Endothelial cell (in vitro differentiated cells): ENCODE measurements around the gene MYO1F. TPM values are rescaled to one million over a fixed set of nuclear protein-coding genes. Genes with fewer than 3 reads are reported as not detected.

Source experiments
- DNase-seq: peaks from one replicate; pipeline ENCODE4 v3.0.0; 2021; ENCODE audit warnings: low spot score
- H3K27ac Mint-ChIP-seq: one replicate; pipeline ENCODE4 v1.8.0; 2021; ENCODE audit warnings: mixed read lengths, inconsistent platforms; ENCODE audit not compliant: unreplicated experiment
- H3K27me3 Mint-ChIP-seq: one replicate; pipeline ENCODE4 v1.8.0; 2021; ENCODE audit warnings: mild to moderate bottlenecking, moderate library complexity, mixed read lengths, inconsistent platforms; ENCODE audit not compliant: unreplicated experiment
- H3K36me3 Mint-ChIP-seq: one replicate; pipeline ENCODE4 v1.8.0; 2021; ENCODE audit warnings: mild to moderate bottlenecking, low read depth, mixed read lengths, inconsistent platforms; ENCODE audit not compliant: unreplicated experiment
- H3K4me1 Mint-ChIP-seq: one replicate; pipeline ENCODE4 v1.8.0; 2021; ENCODE audit warnings: mild to moderate bottlenecking, mixed read lengths, inconsistent platforms; ENCODE audit not compliant: unreplicated experiment
- H3K4me3 Mint-ChIP-seq: one replicate; pipeline ENCODE4 v1.8.0; 2021; ENCODE audit warnings: mild to moderate bottlenecking, mixed read lengths, inconsistent platforms; ENCODE audit not compliant: unreplicated experiment
- H3K9me3 Mint-ChIP-seq: one replicate; pipeline ENCODE4 v1.8.0; 2021; ENCODE audit warnings: mixed read lengths, inconsistent platforms; ENCODE audit not compliant: unreplicated experiment
- CTCF ChIP-seq: fragments of 200-600 bp; sonication (generic); IDR thresholded peaks from one replicate; pipeline ENCODE4 v1.5.0; 2021; ENCODE audit warnings: antibody characterized with exemption; ENCODE audit not compliant: unreplicated experiment
- total RNA-seq: library from RNA; stranded (reverse); fragmentation: NEBNext Ultra II Directional; extraction: Animal tissue kit (Norgen Biotek cat#: 25700); gene quantifications from one replicate; pipeline ENCODE4 v1.2.1, GENCODE V29; 2021; ENCODE audit not compliant: unreplicated experiment

The MYO1F gene
- total RNA-seq, 1 donor from 2014 or later = 3.2 TPM

GRCh38 chr19:8531470-8531869 lies 45.8 kb downstream of the MYO1F start:
- no peak overlapping the region for H3K4me3 Mint-ChIP-seq
- no peak overlapping the region for H3K27ac Mint-ChIP-seq
- H3K36me3 Mint-ChIP-seq = peaks cover 18% of the 10 kb centered on the region

GRCh38 chr19:8530061-8530679 lies 47.1 kb downstream of the MYO1F start:
- peaks cover 18% of the 10 kb centered on the region for H3K36me3 Mint-ChIP-seq
- H3K4me3 Mint-ChIP-seq = no peak overlapping the region
- peaks cover 7% of the 10 kb centered on the region for H3K4me1 Mint-ChIP-seq
- TF ChIP-seq CTCF = no peak
- DNase-seq = no peak
- no peak overlapping the region for H3K27ac Mint-ChIP-seq
- H3K9me3 Mint-ChIP-seq = no peaks in the 10 kb centered on the region
- peaks cover 6% of the 10 kb centered on the region for H3K27me3 Mint-ChIP-seq

More at GRCh38 chr19:8531470-8531869, 45.8 kb downstream of the MYO1F start:
- no peak for TF ChIP-seq CTCF
- Mint-ChIP-seq H3K4me1 (peaks cover 7% of the 10 kb centered on the region), H3K27me3 (peaks cover 10% of the 10 kb centered on the region), H3K9me3 (no peaks in the 10 kb centered on the region)
- DNase-seq = no peak

GRCh38 chr19:8529369-8530006 lies 47.8 kb downstream of the MYO1F start:
- Mint-ChIP-seq H3K27me3 (peaks cover 6% of the 10 kb centered on the region), H3K4me1 (peaks cover 7% of the 10 kb centered on the region), H3K4me3 (peak overlapping the region; percentile 45), H3K9me3 (no peaks in the 10 kb centered on the region), H3K36me3 (peaks cover 18% of the 10 kb centered on the region), H3K27ac (no peak overlapping the region)
- DNase-seq = no peak
- TF ChIP-seq CTCF = no peak

GRCh38 chr19:8528500-8528899 lies 48.7 kb downstream of the MYO1F start:
- Mint-ChIP-seq H3K4me3 (peak overlapping the region; percentile 43), H3K36me3 (peaks cover 18% of the 10 kb centered on the region), H3K4me1 (peaks cover 7% of the 10 kb centered on the region), H3K27ac (peak overlapping the region; percentile 5), H3K27me3 (peaks cover 6% of the 10 kb centered on the region), H3K9me3 (no peaks in the 10 kb centered on the region)
- DNase-seq = no peak
- TF ChIP-seq CTCF = no peak
